ENCODE data around the gene LRBA. TPM values are rescaled to one million over a fixed set of nuclear protein-coding genes. Genes with fewer than 3 reads are reported as not detected.

Gene LRBA
- total and polyA plus RNA-seq, 8 donors = 43.3 to 62.5 (median 52.3) TPM

DNA sequence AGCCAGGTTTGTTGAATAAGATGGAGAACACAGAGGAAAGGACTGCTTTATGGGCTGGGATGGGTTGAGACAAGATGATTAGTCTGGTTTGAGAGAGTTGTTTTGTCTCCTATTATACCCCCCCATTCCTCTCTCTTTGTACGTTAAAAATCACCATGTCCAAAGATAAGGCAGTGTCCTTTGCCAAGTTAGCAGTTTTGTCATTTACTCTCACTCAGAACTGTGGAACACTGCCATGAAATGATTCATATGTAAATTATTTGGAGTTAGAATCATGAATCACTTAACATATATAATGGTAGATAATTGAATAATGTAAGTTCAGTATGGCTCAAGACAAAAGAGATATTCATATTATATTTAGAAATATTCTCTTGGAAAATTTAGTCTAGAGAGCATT lies 785.6 kb downstream of the LRBA start:
- Histone ChIP-seq H3K27me3 (no peaks in the 10 kb centered on the region), H3K36me3 (no peaks in the 10 kb centered on the region), H3K27ac (no peak overlapping the region), H3K4me1 (no peaks in the 10 kb centered on the region), H3K4me3 (no peak overlapping the region), H3K9me3 (no peaks in the 10 kb centered on the region)
- TF ChIP-seq, protein P1, sequence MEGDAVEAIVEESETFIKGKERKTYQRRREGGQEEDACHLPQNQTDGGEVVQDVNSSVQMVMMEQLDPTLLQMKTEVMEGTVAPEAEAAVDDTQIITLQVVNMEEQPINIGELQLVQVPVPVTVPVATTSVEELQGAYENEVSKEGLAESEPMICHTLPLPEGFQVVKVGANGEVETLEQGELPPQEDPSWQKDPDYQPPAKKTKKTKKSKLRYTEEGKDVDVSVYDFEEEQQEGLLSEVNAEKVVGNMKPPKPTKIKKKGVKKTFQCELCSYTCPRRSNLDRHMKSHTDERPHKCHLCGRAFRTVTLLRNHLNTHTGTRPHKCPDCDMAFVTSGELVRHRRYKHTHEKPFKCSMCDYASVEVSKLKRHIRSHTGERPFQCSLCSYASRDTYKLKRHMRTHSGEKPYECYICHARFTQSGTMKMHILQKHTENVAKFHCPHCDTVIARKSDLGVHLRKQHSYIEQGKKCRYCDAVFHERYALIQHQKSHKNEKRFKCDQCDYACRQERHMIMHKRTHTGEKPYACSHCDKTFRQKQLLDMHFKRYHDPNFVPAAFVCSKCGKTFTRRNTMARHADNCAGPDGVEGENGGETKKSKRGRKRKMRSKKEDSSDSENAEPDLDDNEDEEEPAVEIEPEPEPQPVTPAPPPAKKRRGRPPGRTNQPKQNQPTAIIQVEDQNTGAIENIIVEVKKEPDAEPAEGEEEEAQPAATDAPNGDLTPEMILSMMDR (IDR thresholded peaks at IDR 0.05) = no peak
- ATAC-seq (no peak), DNase-seq (peak in 1 of 4 donors; percentile 30)
- intact Hi-C loops (cut with DNase I) = no loop called here

- H3K36me3 ChIP-seq = no peaks in the 10 kb centered on the region
- H3K4me1 ChIP-seq = no peaks in the 10 kb centered on the region
- ATAC-seq (peak; percentile 44), DNase-seq (no peak)
- intact Hi-C loops (cut with DNase I) = no loop called here
- no peaks in the 10 kb centered on the region for H3K27me3 ChIP-seq
- TF ChIP-seq, protein P1 (IDR thresholded peaks at IDR 0.05) = no peak
- no peak overlapping the region for H3K27ac ChIP-seq
- no peak overlapping the region for H3K4me3 ChIP-seq
- no peaks in the 10 kb centered on the region for H3K9me3 ChIP-seq
Observed at GRCh38 chr4:150224896-150225591, 790.0 kb downstream of the LRBA start.

GRCh38 chr4:150219841-150220240 lies 795.2 kb downstream of the LRBA start:
- ATAC-seq (no peak), DNase-seq (no peak)
- Histone ChIP-seq H3K27me3 (no peaks in the 10 kb centered on the region), H3K4me1 (no peaks in the 10 kb centered on the region), H3K9me3 (no peaks in the 10 kb centered on the region), H3K36me3 (no peaks in the 10 kb centered on the region), H3K4me3 (no peak overlapping the region), H3K27ac (no peak overlapping the region)
- intact Hi-C loops (cut with DNase I) = loop anchor here in 1 of 2 donors (10.0 kb wide), 1 partner anchor 215 kb away; no protein-coding TSS in a partner anchor
- TF ChIP-seq, protein P1 (IDR thresholded peaks at IDR 0.05) = no peak

GRCh38 chr4:150218447-150218846 lies 796.6 kb downstream of the LRBA start:
- TF ChIP-seq, protein P1 (IDR thresholded peaks at IDR 0.05) = no peak
- intact Hi-C loops (cut with DNase I) = loop anchor here in 1 of 2 donors (10.0 kb wide), 1 partner anchor 214 kb away; no protein-coding TSS in a partner anchor
- H3K4me1 ChIP-seq = no peaks in the 10 kb centered on the region
- no peaks in the 10 kb centered on the region for H3K9me3 ChIP-seq
- H3K36me3 ChIP-seq = no peaks in the 10 kb centered on the region
- H3K27me3 ChIP-seq = no peaks in the 10 kb centered on the region
- no peak overlapping the region for H3K27ac ChIP-seq
- DNase-seq (no peak), ATAC-seq (no peak)
- no peak overlapping the region for H3K4me3 ChIP-seq

DNA sequence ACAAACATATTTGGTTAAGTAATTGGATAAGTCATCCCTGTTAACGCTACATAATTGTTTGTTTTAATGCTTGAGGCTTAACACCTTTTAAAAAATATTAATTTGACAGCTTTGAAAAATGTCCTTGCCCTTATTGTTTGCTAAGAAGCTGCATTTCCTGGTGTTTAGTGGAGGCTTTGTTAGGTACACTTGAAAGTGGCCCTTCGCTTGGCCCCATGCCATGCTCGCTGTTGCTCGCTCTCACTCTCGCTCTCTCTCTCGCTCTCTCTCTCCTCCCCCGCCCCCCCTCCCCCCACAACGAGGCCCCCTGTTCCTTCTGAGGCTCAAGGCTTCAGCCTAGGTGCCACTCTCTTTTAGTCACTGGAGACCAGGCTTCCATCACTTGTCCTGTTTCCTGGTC lies 797.3 kb downstream of the LRBA start:
- Histone ChIP-seq H3K36me3 (no peaks in the 10 kb centered on the region), H3K4me3 (no peak overlapping the region), H3K9me3 (no peaks in the 10 kb centered on the region), H3K27me3 (no peaks in the 10 kb centered on the region), H3K4me1 (no peaks in the 10 kb centered on the region), H3K27ac (no peak overlapping the region)
- TF ChIP-seq, protein P1 (IDR thresholded peaks at IDR 0.05) = no peak
- peak in 1 of 4 donors; percentile 43 for DNase-seq
- no peak for ATAC-seq
- intact Hi-C loops (cut with DNase I) = loop anchor here in 1 of 2 donors (10.0 kb wide), 1 partner anchor 213 kb away; no protein-coding TSS in a partner anchor
